Stimulated activated CD4-positive, alpha-beta T cell treated with anti-CD3 and anti-CD28 coated beads, Interleukin-1b, Interleukin-23, amount 100 ng/mL, for 48 hours (primary cell): ENCODE data around the gene CWF19L2.

Experiments used
- DNase-seq: peaks from one replicate; pipeline ENCODE4 v3.0.0-alpha.2; 2020

Gene CWF19L2

DNA sequence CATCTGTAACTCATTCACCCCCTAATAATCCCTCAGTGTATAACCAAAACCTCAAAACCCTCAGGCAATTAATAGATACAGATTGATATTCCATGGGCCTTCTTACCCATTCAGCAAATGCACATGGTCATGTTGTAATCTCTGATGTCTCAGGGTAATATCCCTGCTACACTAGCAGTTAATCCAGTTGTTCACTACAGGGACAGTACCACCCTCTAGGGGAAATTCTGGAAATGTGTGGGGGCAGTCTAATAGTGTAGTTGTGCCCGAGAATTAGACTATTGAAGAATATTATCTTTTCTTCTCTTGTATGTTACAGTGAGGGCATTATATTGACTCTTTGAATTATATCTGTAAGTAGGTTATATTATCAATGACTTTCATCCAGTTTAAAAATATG lies 175.4 kb downstream of the CWF19L2 start:
- DNase-seq: no peak
